Coronary artery (tissue), 2 donors: ENCODE data around the gene EXOC3L4.
A peak's percentile ranks its signal among the peaks of the same experiment; 100 is the strongest.
"Not testable (repeated sequence)": the region's sequence is repeated elsewhere in the genome, so short reads cannot be mapped to it uniquely, and the experiment has no call there.

Experiments used
- DNase-seq: peaks from one replicate; pipeline ENCODE4 v3.0.0-alpha.2; 2017; ENCODE audit warnings: low spot score
- H3K27ac ChIP-seq, 2 donors: fragments of 200-600 bp; sonication (generic); one replicate each; pipeline ENCODE4 v1.5.1; 2016 to 2019
- H3K4me3 ChIP-seq: fragments of 200-600 bp; sonication (generic); 2 replicates; pipeline ENCODE4 v1.5.1; 2016; ENCODE audit warnings: mild to moderate bottlenecking, moderate library complexity
- TF ChIP-seq, protein P1 (sequence below): fragments of 200-600 bp; sonication (generic); IDR thresholded peaks from one replicate; pipeline ENCODE4 v1.5.1; 2019; ENCODE audit warnings: antibody characterized with exemption

EXOC3L4 gene

DNA sequence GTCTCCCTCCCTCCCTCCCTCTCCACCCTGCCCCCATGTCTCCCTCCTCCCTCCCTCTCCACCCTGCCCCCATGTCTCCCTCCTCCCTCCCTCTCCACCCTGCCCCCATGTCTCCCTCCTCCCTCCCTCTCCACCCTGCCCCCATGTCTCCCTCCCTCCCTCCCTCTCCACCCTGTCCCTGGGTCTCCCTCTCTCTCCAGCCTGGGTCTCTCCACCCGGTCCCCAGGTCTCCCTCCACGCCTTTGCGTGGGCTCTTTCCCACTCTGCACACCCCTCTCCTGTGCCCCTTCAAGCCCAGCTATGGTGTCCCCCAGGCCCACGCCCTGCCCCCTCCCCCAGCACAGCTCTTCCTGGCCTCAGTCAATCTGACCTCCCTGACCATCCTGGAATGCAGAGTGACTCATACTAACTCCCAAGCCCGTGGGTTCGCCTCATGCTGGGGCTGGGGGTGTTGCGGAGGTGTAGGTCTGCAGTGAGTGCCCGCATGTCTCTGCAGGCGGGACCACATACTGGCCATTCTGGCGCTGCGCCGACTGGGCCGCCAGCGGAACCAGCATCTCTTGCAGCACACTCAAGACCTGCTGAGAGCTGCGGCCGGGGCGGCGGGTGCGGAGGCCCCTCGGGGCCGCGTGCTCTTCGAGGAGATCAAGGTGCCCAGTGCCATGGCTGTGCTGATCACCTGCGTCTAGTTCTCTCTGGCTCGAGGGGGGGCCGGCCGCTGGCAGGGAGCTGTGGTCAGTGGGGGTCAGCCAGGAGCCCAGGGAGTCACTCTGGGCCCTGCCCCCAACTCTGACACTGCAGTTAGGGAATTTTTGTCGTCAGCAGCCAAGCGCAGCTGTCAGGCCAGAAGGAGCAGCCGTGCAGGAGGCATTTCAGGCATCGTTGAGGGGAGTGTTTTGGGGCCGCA lies 15.3 kb downstream of the EXOC3L4 start:
- no peak for DNase-seq
- Histone ChIP-seq H3K4me3 (peak overlapping the region; percentile 25), H3K27ac (peak overlapping the region in 1 of 2 donors; percentile 22)
- TF ChIP-seq, protein P1, sequence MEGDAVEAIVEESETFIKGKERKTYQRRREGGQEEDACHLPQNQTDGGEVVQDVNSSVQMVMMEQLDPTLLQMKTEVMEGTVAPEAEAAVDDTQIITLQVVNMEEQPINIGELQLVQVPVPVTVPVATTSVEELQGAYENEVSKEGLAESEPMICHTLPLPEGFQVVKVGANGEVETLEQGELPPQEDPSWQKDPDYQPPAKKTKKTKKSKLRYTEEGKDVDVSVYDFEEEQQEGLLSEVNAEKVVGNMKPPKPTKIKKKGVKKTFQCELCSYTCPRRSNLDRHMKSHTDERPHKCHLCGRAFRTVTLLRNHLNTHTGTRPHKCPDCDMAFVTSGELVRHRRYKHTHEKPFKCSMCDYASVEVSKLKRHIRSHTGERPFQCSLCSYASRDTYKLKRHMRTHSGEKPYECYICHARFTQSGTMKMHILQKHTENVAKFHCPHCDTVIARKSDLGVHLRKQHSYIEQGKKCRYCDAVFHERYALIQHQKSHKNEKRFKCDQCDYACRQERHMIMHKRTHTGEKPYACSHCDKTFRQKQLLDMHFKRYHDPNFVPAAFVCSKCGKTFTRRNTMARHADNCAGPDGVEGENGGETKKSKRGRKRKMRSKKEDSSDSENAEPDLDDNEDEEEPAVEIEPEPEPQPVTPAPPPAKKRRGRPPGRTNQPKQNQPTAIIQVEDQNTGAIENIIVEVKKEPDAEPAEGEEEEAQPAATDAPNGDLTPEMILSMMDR, result no peak

- Histone ChIP-seq H3K27ac (no peak overlapping the region), H3K4me3 (no peak overlapping the region)
- DNase-seq, result no peak
- TF ChIP-seq, protein P1, result no peak
Measured at GRCh38 chr14:103110681-103111231, 16.2 kb downstream of the EXOC3L4 start.

DNA sequence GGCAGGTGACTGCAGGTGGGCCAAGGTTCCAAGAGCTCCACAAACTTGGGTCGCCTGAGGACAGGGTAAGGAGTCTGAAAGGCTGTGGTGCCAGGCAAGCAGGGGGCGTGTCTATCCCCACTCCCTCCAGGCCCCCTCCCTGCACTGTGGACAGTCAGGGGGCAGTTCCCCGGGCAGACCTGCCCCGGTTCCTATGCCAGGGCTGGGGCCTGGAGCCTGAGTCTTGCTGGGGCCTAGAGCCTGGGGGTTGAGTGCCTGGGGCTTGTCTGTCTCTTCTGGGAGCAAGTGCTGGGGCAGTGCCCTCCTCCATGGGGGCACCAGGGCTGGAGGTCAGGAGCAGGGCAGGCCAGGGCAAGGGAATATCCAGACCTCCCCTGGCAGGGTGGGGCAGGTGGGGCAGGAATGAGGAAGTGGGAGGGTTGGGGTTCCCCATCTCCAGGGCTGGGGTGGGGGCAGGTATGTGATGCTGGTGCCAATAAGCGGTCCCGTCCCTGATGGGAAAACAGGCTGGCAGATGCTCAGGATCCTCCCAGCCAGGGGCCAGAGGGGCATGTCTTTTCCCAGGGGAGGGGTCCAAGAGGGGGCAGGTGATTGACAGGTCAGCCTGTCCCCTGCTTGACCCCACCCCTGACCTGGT lies 16.8 kb downstream of the EXOC3L4 start:
- TF ChIP-seq, protein P1, result no peak
- Histone ChIP-seq H3K4me3 (no peak overlapping the region), H3K27ac (no peak overlapping the region)
- no peak for DNase-seq

DNA sequence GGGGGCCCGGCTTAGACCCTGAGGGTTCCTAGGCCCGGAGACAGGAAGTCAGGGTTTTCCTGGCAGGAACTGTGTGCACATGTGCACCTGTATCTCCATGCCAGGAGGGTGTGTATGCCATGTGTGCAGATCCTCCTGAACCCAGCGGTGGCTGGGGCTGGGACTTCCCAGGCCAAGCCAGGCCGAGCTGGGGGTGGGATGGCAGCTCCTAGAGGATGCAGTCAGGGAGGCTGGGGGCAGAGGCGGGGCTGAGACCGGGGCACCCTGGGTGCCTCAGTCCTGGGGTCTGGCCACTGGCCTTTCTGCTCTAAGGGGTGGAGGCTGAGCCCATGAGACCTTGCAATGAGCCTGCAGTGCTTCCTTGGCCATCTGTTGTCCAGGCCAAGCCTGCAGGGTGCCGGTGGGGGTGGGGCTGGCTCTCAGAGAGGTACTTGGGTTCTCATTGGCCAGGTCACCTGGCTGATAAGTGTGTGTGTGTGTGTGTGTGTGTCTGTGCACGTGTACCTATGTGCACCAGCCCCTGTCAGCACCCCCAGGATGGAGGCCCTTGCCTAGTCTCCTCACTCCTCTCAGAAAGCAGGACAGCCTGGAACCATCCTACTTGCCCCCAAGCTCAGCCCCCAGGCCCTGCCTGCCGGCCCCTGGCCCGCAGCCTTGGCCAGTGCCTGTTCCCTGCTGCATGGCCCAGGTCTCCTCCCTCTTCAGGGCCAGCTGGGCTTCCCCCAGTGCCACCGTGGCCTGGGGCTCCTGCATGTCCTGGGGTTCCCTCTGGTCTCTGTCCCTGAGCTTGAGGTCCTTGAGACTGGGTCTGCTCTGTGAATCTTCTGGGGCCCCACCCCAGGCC lies 18.1 kb downstream of the EXOC3L4 start:
- Histone ChIP-seq H3K4me3 (no peak overlapping the region), H3K27ac (no peak overlapping the region)
- TF ChIP-seq, protein P1, result no peak
- no peak for DNase-seq

- TF ChIP-seq, protein P1, result no peak
- no peak overlapping the region for H3K4me3 ChIP-seq
- no peak overlapping the region for H3K27ac ChIP-seq
- DNase-seq, result no peak
Measured at GRCh38 chr14:103113303-103113702, 18.8 kb downstream of the EXOC3L4 start.

- no peak overlapping the region for H3K27ac ChIP-seq
Measured at GRCh38 chr14:103113774-103114173, 19.2 kb downstream of the EXOC3L4 start.

GRCh38 chr14:103115086-103115679 lies 20.7 kb downstream of the EXOC3L4 start:
- H3K4me3 ChIP-seq, result peak overlapping the region; percentile 51
- H3K27ac ChIP-seq, result peak overlapping the region in 1 of 2 donors; percentile 60
- DNase-seq, result not testable (repeated sequence)

More at GRCh38 chr14:103113774-103114173, 19.2 kb downstream of the EXOC3L4 start:
- no peak overlapping the region for H3K4me3 ChIP-seq
- TF ChIP-seq, protein P1, result no peak
- no peak for DNase-seq
